HCT116 (cell line): ENCODE measurements around the gene WHAMM. TPM values are rescaled to one million over a fixed set of nuclear protein-coding genes. Genes with fewer than 3 reads are reported as not detected.

Experiments used
- ATAC-seq: fragments of 200-7000 bp; cut with Tn5 transposase; 2 replicates; pipeline ENCODE4 v1.9.1; 2020; ENCODE audit warnings: mild to moderate bottlenecking, moderate library complexity
- BruUV-seq: library from RNA; stranded (reverse); fragments of 400-500 nt; replicated peaks from 2 replicates; lab custom pipeline; 2021; lab: Mats Ljungman, UMichigan
- CTCF ChIA-PET: fragments of 300-600 bp; sonication (Branson Sonifier 250); formaldehyde crosslinking; loops from one replicate; lab custom pipeline; 2021; ENCODE audit warnings: antibody characterized with exemption; lab: Charles Lee
- POLR2A ChIA-PET: fragments of 300-600, 350-600 bp; sonication (Branson Sonifier 250); formaldehyde crosslinking; loops from one replicate; lab custom pipeline; 2021; ENCODE audit warnings: antibody characterized with exemption; lab: Charles Lee
- RAD21 ChIA-PET, 2 experiments: fragments of 300-600 bp; sonication (Branson Sonifier 250); formaldehyde crosslinking; loops; one replicate each; lab custom pipeline; 2023; ENCODE audit warnings: low total read pairs in 2 of 2; ENCODE audit not compliant: uncharacterized antibody in 2 of 2, unreplicated experiment in 2 of 2, low non-redundant PET in 1 of 2; lab: Charles Lee
- DNase-seq: peaks from one replicate; pipeline ENCODE4 v3.0.0-alpha.2; 2010; ENCODE audit warnings: low read depth, low spot score
- H2AFZ ChIP-seq: fragments of 200-600 bp; shearing (Covaris generic), sonication (generic); 2 replicates; pipeline ENCODE4 v1.6.1; 2017; ENCODE audit warnings: low read depth, mixed run types, mixed read lengths, antibody characterized with exemption, low read length; ENCODE audit not compliant: poor library complexity, severe bottlenecking
- H3K27ac ChIP-seq: 2 replicates; pipeline ENCODE4 v1.5.1; 2012; ENCODE audit warnings: low read depth, low read length
- H3K27me3 ChIP-seq: fragments of 200-600 bp; sonication (generic); 2 replicates; pipeline ENCODE4 v1.6.1; 2016; ENCODE audit warnings: mixed run types, low read length, mixed read lengths; ENCODE audit not compliant: insufficient read depth
- H3K36me3 ChIP-seq, 2 experiments: fragments of 200-500 bp in 1 of 2; fragments of 200-600 bp in 1 of 2; sonication (Bioruptor generic) in 1 of 2; sonication (generic) in 1 of 2; 2 replicates each; pipeline versions ENCODE4 v1.5.1 to v1.6.1; 2014 to 2016; ENCODE audit warnings: low read length in 2 of 2, inconsistent platforms in 1 of 2, mixed read lengths in 1 of 2, mixed run types in 1 of 2; ENCODE audit not compliant: insufficient read depth in 2 of 2, control insufficient read depth in 1 of 2
- H3K4me1 ChIP-seq, 2 experiments: fragments of 200-600 bp in 1 of 2; sonication (generic) in 1 of 2; 2 replicates each; pipeline versions ENCODE4 v1.5.1 to v1.6.1; 2012 to 2017; ENCODE audit warnings: low read length in 2 of 2, inconsistent platforms in 1 of 2, mild to moderate bottlenecking in 1 of 2, mixed read lengths in 1 of 2, mixed run types in 1 of 2, moderate library complexity in 1 of 2; ENCODE audit not compliant: insufficient read depth in 2 of 2, control insufficient read depth in 1 of 2
- H3K4me2 ChIP-seq: fragments of 200-600 bp; sonication (generic); 2 replicates; pipeline ENCODE4 v1.6.1; 2017; ENCODE audit warnings: mixed run types, low read length, mixed read lengths
- H3K4me3 ChIP-seq, 2 experiments: fragments of 200-600 bp in 1 of 2; sonication (generic) in 1 of 2; replicated peaks in 1 of 2; 2 replicates each; pipeline ENCODE4 v1.5.1; 2011 to 2016; ENCODE audit warnings: low read length in 2 of 2, control low read depth in 1 of 2, low read depth in 1 of 2, mild to moderate bottlenecking in 1 of 2, mixed read lengths in 1 of 2, mixed run types in 1 of 2
- H3K79me2 ChIP-seq: fragments of 200-600 bp; sonication (generic); 2 replicates; pipeline ENCODE4 v1.6.1; 2017; ENCODE audit warnings: mild to moderate bottlenecking, mixed run types, low read length, moderate library complexity, mixed read lengths; ENCODE audit not compliant: insufficient read depth
- H3K9ac ChIP-seq: fragments of 200-600 bp; sonication (generic); 2 replicates; pipeline ENCODE4 v1.6.1; 2016; ENCODE audit warnings: low read length, mixed read lengths
- H3K9me2 ChIP-seq: fragments of 200-600 bp; sonication (generic), shearing (Covaris generic); 2 replicates; pipeline ENCODE4 v1.6.1; 2017; ENCODE audit warnings: mixed run types, mild to moderate bottlenecking, moderate library complexity; ENCODE audit not compliant: insufficient read depth
- H3K9me3 ChIP-seq, 2 experiments: fragments of 200-500 bp in 1 of 2; fragments of 200-600 bp in 1 of 2; sonication (Bioruptor generic) in 1 of 2; sonication (generic) in 1 of 2; 2 replicates each; pipeline ENCODE4 v1.6.1; 2014 to 2017; ENCODE audit warnings: low read length in 2 of 2, mixed read lengths in 2 of 2, inconsistent platforms in 1 of 2, low read depth in 1 of 2, mild to moderate bottlenecking in 1 of 2, mixed run types in 1 of 2, moderate library complexity in 1 of 2; ENCODE audit not compliant: control insufficient read depth in 1 of 2, insufficient read depth in 1 of 2
- H4K20me1 ChIP-seq: fragments of 200-600 bp; sonication (generic), shearing (Covaris generic); 2 replicates; pipeline ENCODE4 v1.6.1; 2017; ENCODE audit warnings: mixed run types, mild to moderate bottlenecking, moderate library complexity; ENCODE audit not compliant: insufficient read depth
- ATF3 ChIP-seq: IDR thresholded peaks from 2 replicates; pipeline ENCODE4 v1.6.1; 2012
- CEBPB ChIP-seq: IDR thresholded peaks from 2 replicates; pipeline ENCODE4 v1.6.1; 2012; ENCODE audit warnings: low read depth
- EZH2phosphoT487 ChIP-seq: fragments of 200-600 bp; IDR thresholded peaks from 2 replicates; pipeline ENCODE4 v1.6.1; 2018; ENCODE audit warnings: antibody characterized with exemption, borderline replicate concordance
- FOSL1 ChIP-seq: IDR thresholded peaks from 2 replicates; pipeline ENCODE4 v1.6.1; 2012; ENCODE audit warnings: low read depth
- POLR2AphosphoS5 ChIP-seq: IDR thresholded peaks from 2 replicates; pipeline ENCODE4 v1.6.1; 2011; ENCODE audit warnings: mild to moderate bottlenecking, low read depth, low read length, moderate library complexity
- RAD21 ChIP-seq: IDR thresholded peaks from 2 replicates; pipeline ENCODE4 v1.6.1; 2012; ENCODE audit warnings: low read depth, mild to moderate bottlenecking
- SIN3A ChIP-seq: IDR thresholded peaks from 2 replicates; pipeline ENCODE4 v1.6.1; 2012; ENCODE audit warnings: low read depth
- SP1 ChIP-seq: IDR thresholded peaks from 2 replicates; pipeline ENCODE4 v1.6.1; 2012; ENCODE audit warnings: low read depth
- SRF ChIP-seq: IDR thresholded peaks from 2 replicates; pipeline ENCODE4 v1.6.1; 2012; ENCODE audit warnings: low read depth
- TCF7L2 ChIP-seq: IDR thresholded peaks from 2 replicates; pipeline ENCODE4 v1.7.0; 2011; ENCODE audit warnings: borderline replicate concordance, inconsistent platforms; ENCODE audit not compliant: insufficient read depth, insufficient read length; ENCODE audit errors: extremely low read depth
- ZBTB33 ChIP-seq: IDR thresholded peaks from 2 replicates; pipeline ENCODE4 v1.6.1; 2011; ENCODE audit warnings: mild to moderate bottlenecking, low read length, moderate library complexity; ENCODE audit not compliant: insufficient replicate concordance; ENCODE audit errors: extremely low read depth
- intact Hi-C: fragments of 100-400 bp; cut with micrococcal nuclease; formaldehyde crosslinking; loops from 2 replicates; pipeline ENCODE4 v1.10.0; 2022
- total RNA-seq: library from RNA; stranded (reverse); gene quantifications from one replicate; pipeline ENCODE4 v1.2.1, GENCODE V29; 2021; ENCODE audit not compliant: unreplicated experiment

The WHAMM gene
- total RNA-seq, 1 experiment from 2014 or later: 7.1 TPM

GRCh38 chr15:82804575-82804949 is 4.9 kb upstream of the WHAMM start:
- POLR2A ChIA-PET: no interaction called here
- no peak overlapping the region for H3K27ac ChIP-seq
- no peaks in the 10 kb centered on the region for H3K9me3 ChIP-seq
- peaks cover 5 to 18% of the 10 kb centered on the region in 2 experiments; a peak in 2 of 4 replicates for H3K4me1 ChIP-seq
- H3K9ac ChIP-seq: no peak overlapping the region
- no TSS peak for BruUV-seq
- ATAC-seq: no peak
- H3K36me3 ChIP-seq: no peaks in the 10 kb centered on the region
- no peak overlapping the region for H3K4me3 ChIP-seq
- no peak for DNase-seq
- no peaks in the 10 kb centered on the region for H3K79me2 ChIP-seq
- intact Hi-C loops: no loop called here
- no peaks in the 10 kb centered on the region for H3K9me2 ChIP-seq
- H4K20me1 ChIP-seq: no peaks in the 10 kb centered on the region
- CTCF ChIA-PET: interaction anchor here (0.5 kb wide), 1 partner anchor 888 kb away, joined by 3 read pairs; no protein-coding TSS in a partner anchor
- H3K4me2 ChIP-seq: no peak overlapping the region
- no peak overlapping the region for H2AFZ ChIP-seq
- TF ChIP-seq SRF: no peak
- no peak for TF ChIP-seq POLR2AphosphoS5
- TF ChIP-seq ATF3: no peak
- no peak for TF ChIP-seq SP1
- TF ChIP-seq EZH2phosphoT487: no peak
- TF ChIP-seq CEBPB: no peak
- no peak for TF ChIP-seq TCF7L2
- TF ChIP-seq ZBTB33: no peak
- TF ChIP-seq FOSL1: no peak
- TF ChIP-seq SIN3A: no peak
- TF ChIP-seq RAD21: no peak
- RAD21 ChIA-PET: no interaction called here
- no peaks in the 10 kb centered on the region; the same call in 1 of the 2 replicates for H3K27me3 ChIP-seq
